Retinal pigment epithelial cell (primary cell): Measurements from ENCODE around the gene CNTN5.

ENCODE experiments used
- DNase-seq: peaks from one replicate; pipeline ENCODE4 v3.0.0-alpha.2; 2010; ENCODE audit warnings: low read depth
- H3K4me3 ChIP-seq: 2 replicates; pipeline ENCODE4 v1.5.1; 2011; ENCODE audit warnings: mild to moderate bottlenecking, low read length, control low read depth, moderate library complexity
- CTCF ChIP-seq: conservative IDR thresholded peaks from 2 replicates; pipeline ENCODE4 v1.5.1; 2011; ENCODE audit warnings: low read depth, low read length, control low read depth, inconsistent platforms

The CNTN5 gene

GRCh38 chr11:99260696-99261095, 239.9 kb downstream of the CNTN5 start:
- DNase-seq: peak; percentile 39

GRCh38 chr11:99268886-99269285, 248.1 kb downstream of the CNTN5 start:
- no peak for TF ChIP-seq CTCF
- no peak overlapping the region for H3K4me3 ChIP-seq
- peak; percentile 89 for DNase-seq

More at GRCh38 chr11:99260696-99261095, 239.9 kb downstream of the CNTN5 start:
- no peak overlapping the region for H3K4me3 ChIP-seq
- TF ChIP-seq CTCF: no peak

- H3K4me3 ChIP-seq: no peak overlapping the region
- TF ChIP-seq CTCF: no peak
Observed at GRCh38 chr11:99271527-99271926, 250.8 kb downstream of the CNTN5 start.

GRCh38 chr11:99275521-99275920, 254.8 kb downstream of the CNTN5 start:
- no peak for TF ChIP-seq CTCF
- H3K4me3 ChIP-seq: no peak overlapping the region
- no peak for DNase-seq

More at GRCh38 chr11:99271527-99271926, 250.8 kb downstream of the CNTN5 start:
- no peak for DNase-seq

- no peak overlapping the region for H3K4me3 ChIP-seq
- no peak for DNase-seq
- no peak for TF ChIP-seq CTCF
Observed at GRCh38 chr11:99277281-99277680, 256.5 kb downstream of the CNTN5 start.

GRCh38 chr11:99279266-99279665, 258.5 kb downstream of the CNTN5 start:
- H3K4me3 ChIP-seq: no peak overlapping the region
- no peak for TF ChIP-seq CTCF
- DNase-seq: peak; percentile 66

GRCh38 chr11:99281331-99281730, 260.6 kb downstream of the CNTN5 start:
- no peak for TF ChIP-seq CTCF
- DNase-seq: no peak
- H3K4me3 ChIP-seq: no peak overlapping the region
